ENCODE results near the gene MGAT5.

The MGAT5 gene

DNA sequence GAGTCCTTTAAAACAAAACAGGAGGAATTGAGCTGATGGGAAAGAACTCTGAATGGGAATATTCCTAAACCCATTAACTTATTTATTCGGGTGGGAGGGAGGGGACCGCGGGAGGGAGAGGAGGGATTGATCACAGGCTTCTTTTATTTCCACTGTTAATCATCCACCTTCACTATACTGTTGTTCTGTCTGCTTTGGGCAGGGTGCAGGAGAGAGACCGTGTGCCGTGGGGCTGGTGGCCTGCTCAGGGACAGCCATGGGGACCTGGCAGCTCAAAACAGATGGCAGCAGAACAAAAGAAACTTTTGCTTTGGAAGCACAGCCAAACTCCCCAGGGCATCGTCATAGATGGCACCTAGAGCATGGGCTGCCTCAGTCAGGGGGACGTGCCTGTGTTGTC, 195.3 kb downstream of the MGAT5 start:
- no peak for ATAC-seq
- TF ChIP-seq GLIS3 (CRISPR knock-in tag; IDR thresholded peaks at IDR 0.05) (no peak), ZFP30 (CRISPR knock-in tag; IDR thresholded peaks at IDR 0.05) (no peak), OSR1 (CRISPR knock-in tag; IDR thresholded peaks at IDR 0.05) (no peak), CSDC2 (CRISPR knock-in tag; IDR thresholded peaks at IDR 0.05) (no peak), ZNF70 (CRISPR knock-in tag; IDR thresholded peaks at IDR 0.05) (no peak), ZC3H10 (CRISPR knock-in tag; IDR thresholded peaks at IDR 0.05) (no peak), ZNF8 (CRISPR knock-in tag; IDR thresholded peaks at IDR 0.05) (no peak), PPARA (CRISPR knock-in tag; IDR thresholded peaks at IDR 0.05; ENCODE audit: borderline replicate concordance) (no peak), TOX (CRISPR knock-in tag; IDR thresholded peaks at IDR 0.05; ENCODE audit: borderline replicate concordance) (no peak), ZNF565 (CRISPR knock-in tag; conservative IDR thresholded peaks at IDR 0.05; ENCODE audit: low read depth) (no peak), SNAI2 (CRISPR knock-in tag; IDR thresholded peaks at IDR 0.05) (no peak), ARNTL (CRISPR knock-in tag; IDR thresholded peaks at IDR 0.05; ENCODE audit: borderline replicate concordance, low read depth) (no peak), ISL1 (CRISPR knock-in tag; IDR thresholded peaks at IDR 0.05) (no peak), ESRRG (CRISPR knock-in tag; IDR thresholded peaks at IDR 0.05) (no peak), RARB (CRISPR knock-in tag; IDR thresholded peaks at IDR 0.05) (no peak), TCF4 (CRISPR knock-in tag; IDR thresholded peaks at IDR 0.05; ENCODE audit: borderline replicate concordance) (no peak)
- TF ChIP-seq, protein P1, sequence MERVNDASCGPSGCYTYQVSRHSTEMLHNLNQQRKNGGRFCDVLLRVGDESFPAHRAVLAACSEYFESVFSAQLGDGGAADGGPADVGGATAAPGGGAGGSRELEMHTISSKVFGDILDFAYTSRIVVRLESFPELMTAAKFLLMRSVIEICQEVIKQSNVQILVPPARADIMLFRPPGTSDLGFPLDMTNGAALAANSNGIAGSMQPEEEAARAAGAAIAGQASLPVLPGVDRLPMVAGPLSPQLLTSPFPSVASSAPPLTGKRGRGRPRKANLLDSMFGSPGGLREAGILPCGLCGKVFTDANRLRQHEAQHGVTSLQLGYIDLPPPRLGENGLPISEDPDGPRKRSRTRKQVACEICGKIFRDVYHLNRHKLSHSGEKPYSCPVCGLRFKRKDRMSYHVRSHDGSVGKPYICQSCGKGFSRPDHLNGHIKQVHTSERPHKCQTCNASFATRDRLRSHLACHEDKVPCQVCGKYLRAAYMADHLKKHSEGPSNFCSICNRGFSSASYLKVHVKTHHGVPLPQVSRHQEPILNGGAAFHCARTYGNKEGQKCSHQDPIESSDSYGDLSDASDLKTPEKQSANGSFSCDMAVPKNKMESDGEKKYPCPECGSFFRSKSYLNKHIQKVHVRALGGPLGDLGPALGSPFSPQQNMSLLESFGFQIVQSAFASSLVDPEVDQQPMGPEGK (CRISPR knock-in tag; IDR thresholded peaks at IDR 0.05; ENCODE audit: borderline replicate concordance), result no peak
- TF ChIP-seq, protein P2, sequence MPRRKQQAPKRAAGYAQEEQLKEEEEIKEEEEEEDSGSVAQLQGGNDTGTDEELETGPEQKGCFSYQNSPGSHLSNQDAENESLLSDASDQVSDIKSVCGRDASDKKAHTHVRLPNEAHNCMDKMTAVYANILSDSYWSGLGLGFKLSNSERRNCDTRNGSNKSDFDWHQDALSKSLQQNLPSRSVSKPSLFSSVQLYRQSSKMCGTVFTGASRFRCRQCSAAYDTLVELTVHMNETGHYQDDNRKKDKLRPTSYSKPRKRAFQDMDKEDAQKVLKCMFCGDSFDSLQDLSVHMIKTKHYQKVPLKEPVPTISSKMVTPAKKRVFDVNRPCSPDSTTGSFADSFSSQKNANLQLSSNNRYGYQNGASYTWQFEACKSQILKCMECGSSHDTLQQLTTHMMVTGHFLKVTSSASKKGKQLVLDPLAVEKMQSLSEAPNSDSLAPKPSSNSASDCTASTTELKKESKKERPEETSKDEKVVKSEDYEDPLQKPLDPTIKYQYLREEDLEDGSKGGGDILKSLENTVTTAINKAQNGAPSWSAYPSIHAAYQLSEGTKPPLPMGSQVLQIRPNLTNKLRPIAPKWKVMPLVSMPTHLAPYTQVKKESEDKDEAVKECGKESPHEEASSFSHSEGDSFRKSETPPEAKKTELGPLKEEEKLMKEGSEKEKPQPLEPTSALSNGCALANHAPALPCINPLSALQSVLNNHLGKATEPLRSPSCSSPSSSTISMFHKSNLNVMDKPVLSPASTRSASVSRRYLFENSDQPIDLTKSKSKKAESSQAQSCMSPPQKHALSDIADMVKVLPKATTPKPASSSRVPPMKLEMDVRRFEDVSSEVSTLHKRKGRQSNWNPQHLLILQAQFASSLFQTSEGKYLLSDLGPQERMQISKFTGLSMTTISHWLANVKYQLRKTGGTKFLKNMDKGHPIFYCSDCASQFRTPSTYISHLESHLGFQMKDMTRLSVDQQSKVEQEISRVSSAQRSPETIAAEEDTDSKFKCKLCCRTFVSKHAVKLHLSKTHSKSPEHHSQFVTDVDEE (CRISPR knock-in tag; IDR thresholded peaks at IDR 0.05), result no peak
- TF ChIP-seq, protein P3, sequence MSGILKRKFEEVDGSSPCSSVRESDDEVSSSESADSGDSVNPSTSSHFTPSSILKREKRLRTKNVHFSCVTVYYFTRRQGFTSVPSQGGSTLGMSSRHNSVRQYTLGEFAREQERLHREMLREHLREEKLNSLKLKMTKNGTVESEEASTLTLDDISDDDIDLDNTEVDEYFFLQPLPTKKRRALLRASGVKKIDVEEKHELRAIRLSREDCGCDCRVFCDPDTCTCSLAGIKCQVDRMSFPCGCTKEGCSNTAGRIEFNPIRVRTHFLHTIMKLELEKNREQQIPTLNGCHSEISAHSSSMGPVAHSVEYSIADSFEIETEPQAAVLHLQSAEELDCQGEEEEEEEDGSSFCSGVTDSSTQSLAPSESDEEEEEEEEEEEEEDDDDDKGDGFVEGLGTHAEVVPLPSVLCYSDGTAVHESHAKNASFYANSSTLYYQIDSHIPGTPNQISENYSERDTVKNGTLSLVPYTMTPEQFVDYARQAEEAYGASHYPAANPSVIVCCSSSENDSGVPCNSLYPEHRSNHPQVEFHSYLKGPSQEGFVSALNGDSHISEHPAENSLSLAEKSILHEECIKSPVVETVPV (CRISPR knock-in tag; IDR thresholded peaks at IDR 0.05), result no peak

DNA sequence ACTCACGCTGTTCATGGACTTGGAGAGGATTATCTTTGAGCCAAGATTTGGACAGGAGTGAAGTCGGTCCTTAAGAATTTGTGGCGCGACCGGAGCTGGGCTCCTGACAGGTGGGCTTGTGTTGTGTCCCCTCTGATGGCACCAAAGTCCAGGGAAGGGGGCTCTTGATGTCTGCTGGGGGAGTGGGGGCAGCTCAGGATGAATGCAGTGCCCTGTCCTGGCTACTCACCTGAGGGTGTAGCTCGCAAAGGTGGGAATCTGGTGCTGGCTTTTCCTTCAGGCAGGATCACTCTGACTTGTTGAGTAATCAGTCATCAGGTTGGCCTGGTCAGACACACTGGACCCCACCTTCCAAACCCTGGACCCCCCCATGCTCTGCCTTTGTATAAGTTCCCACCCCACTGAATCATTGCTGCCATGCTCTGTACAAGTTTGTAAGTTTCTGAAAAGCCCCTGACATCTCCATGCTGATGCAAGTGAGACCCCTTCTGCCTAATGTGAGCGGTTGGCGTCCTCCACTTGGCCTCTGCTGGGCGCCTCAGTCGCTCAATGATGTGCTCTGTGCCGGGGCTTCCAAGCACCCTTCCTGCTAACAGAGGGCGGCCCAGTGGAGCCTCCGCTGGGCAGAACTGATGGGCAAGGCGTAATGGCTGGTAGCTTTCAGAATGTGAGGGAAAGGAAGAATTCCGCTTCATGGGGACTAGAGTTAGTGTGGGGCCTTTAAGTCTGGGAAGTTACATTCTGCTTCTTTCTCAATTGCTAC, 196.1 kb downstream of the MGAT5 start:
- no peak for ATAC-seq
- TF ChIP-seq OSR1 (CRISPR knock-in tag; IDR thresholded peaks at IDR 0.05), result no peak
- TF ChIP-seq ZNF8 (CRISPR knock-in tag; IDR thresholded peaks at IDR 0.05), result no peak
- no peak for TF ChIP-seq ZNF565 (CRISPR knock-in tag; conservative IDR thresholded peaks at IDR 0.05; ENCODE audit: low read depth)
- TF ChIP-seq TOX (CRISPR knock-in tag; IDR thresholded peaks at IDR 0.05; ENCODE audit: borderline replicate concordance), result no peak
- TF ChIP-seq ZFP30 (CRISPR knock-in tag; IDR thresholded peaks at IDR 0.05), result no peak
- TF ChIP-seq, protein P4, sequence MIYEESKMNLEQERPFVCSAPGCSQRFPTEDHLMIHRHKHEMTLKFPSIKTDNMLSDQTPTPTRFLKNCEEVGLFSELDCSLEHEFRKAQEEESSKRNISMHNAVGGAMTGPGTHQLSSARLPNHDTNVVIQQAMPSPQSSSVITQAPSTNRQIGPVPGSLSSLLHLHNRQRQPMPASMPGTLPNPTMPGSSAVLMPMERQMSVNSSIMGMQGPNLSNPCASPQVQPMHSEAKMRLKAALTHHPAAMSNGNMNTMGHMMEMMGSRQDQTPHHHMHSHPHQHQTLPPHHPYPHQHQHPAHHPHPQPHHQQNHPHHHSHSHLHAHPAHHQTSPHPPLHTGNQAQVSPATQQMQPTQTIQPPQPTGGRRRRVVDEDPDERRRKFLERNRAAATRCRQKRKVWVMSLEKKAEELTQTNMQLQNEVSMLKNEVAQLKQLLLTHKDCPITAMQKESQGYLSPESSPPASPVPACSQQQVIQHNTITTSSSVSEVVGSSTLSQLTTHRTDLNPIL (CRISPR knock-in tag; IDR thresholded peaks at IDR 0.05; ENCODE audit: low read depth), result no peak
- TF ChIP-seq, protein P1 (CRISPR knock-in tag; IDR thresholded peaks at IDR 0.05; ENCODE audit: borderline replicate concordance), result no peak
- no peak for TF ChIP-seq ZFP3 (CRISPR knock-in tag; IDR thresholded peaks at IDR 0.05)
- no peak for TF ChIP-seq ZC3H10 (CRISPR knock-in tag; IDR thresholded peaks at IDR 0.05)
- TF ChIP-seq, protein P3 (CRISPR knock-in tag; IDR thresholded peaks at IDR 0.05), result no peak
- no peak for TF ChIP-seq TCF4 (CRISPR knock-in tag; IDR thresholded peaks at IDR 0.05; ENCODE audit: borderline replicate concordance)
- no peak for TF ChIP-seq BACH2 (CRISPR knock-in tag; IDR thresholded peaks at IDR 0.05; ENCODE audit: borderline replicate concordance)
- TF ChIP-seq CSDC2 (CRISPR knock-in tag; IDR thresholded peaks at IDR 0.05), result no peak
- no peak for TF ChIP-seq ARNTL (CRISPR knock-in tag; IDR thresholded peaks at IDR 0.05; ENCODE audit: borderline replicate concordance, low read depth)
- no peak for TF ChIP-seq GLIS3 (CRISPR knock-in tag; IDR thresholded peaks at IDR 0.05)
